ENCODE data around the gene CDK18.

Gene CDK18

DNA sequence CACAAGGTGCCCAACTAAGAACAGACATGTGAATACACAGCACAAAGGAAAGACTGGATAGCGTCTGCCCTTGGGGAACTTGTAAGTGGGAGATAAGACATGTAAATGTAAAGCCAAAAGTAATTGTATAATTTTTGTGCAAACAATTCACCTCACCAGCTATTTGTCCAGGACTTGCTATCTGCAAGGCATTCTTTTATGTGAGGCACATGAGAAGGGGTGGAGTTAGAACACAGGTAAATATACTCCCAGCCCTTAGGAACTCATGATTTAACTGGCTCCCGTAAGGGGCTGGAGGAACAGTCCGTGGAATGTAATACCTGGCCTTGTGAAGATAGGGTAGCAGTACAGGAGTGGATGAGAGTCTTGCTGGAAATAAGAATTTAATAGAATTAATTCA lies 61.3 kb downstream of the CDK18 start:
- H3K9ac ChIP-seq (ENCODE audit: low read length in 2 of 2), result no peak overlapping the region
- no peak overlapping the region for H3K4me3 ChIP-seq (ENCODE audit: low read length in 2 of 2)
- H3K4me1 ChIP-seq (ENCODE audit: control insufficient read depth, insufficient read depth, low read length), result peaks cover 3% of the 10 kb centered on the region
- H3K9me3 ChIP-seq (ENCODE audit: control insufficient read depth in 2 of 2, low read length in 2 of 2), result peaks cover 8 to 15% of the 10 kb centered on the region in 2 donors
- H3K27ac ChIP-seq (ENCODE audit: low read length), result no peak overlapping the region
- no peaks in the 10 kb centered on the region for H3K36me3 ChIP-seq (ENCODE audit: control insufficient read depth in 2 of 2, insufficient read depth in 2 of 2, low read length in 2 of 2)
- H3K27me3 ChIP-seq (ENCODE audit: control insufficient read depth in 1 of 2, insufficient read depth in 2 of 2, low read length in 2 of 2), result peaks cover 24 to 26% of the 10 kb centered on the region in 2 donors

GRCh38 chr1:205567716-205568115 lies 63.2 kb downstream of the CDK18 start:
- peaks cover 28 to 35% of the 10 kb centered on the region in 2 donors for H3K27me3 ChIP-seq (ENCODE audit: control insufficient read depth in 1 of 2, insufficient read depth in 2 of 2, low read length in 2 of 2)

DNA sequence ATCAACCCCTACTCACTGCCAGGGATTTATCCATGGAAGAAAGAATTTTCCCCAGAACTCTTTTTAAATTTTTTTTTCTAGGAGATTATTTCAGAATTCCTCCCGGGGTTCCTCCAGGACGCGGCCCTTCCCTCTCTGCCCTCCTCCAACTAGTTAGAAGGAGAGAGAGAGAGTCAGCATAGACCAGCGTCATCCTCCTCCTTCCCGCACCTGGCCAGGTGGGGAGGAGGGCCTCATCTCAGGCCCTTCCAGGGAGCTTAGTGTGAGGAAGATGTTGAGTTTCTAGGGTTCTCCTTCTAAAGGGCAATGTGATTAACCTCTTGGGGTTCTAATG lies 63.6 kb downstream of the CDK18 start:
- no peak overlapping the region for H3K9ac ChIP-seq (ENCODE audit: low read length in 2 of 2)
- H3K27ac ChIP-seq (ENCODE audit: low read length), result no peak overlapping the region
- H3K4me3 ChIP-seq (ENCODE audit: low read length in 2 of 2), result peak overlapping the region in 1 of 2 donors; percentile 40

More at GRCh38 chr1:205567716-205568115, 63.2 kb downstream of the CDK18 start:
- no peak overlapping the region for H3K9ac ChIP-seq (ENCODE audit: low read length in 2 of 2)
- H3K4me1 ChIP-seq (ENCODE audit: control insufficient read depth, insufficient read depth, low read length), result peaks cover 3% of the 10 kb centered on the region
- H3K4me3 ChIP-seq (ENCODE audit: low read length in 2 of 2), result no peak overlapping the region
- H3K27ac ChIP-seq (ENCODE audit: low read length), result no peak overlapping the region
- H3K9me3 ChIP-seq (ENCODE audit: control insufficient read depth in 2 of 2, low read length in 2 of 2), result no peaks in the 10 kb centered on the region
- no peaks in the 10 kb centered on the region for H3K36me3 ChIP-seq (ENCODE audit: control insufficient read depth in 2 of 2, insufficient read depth in 2 of 2, low read length in 2 of 2)

GRCh38 chr1:205568469-205569361 lies 64.2 kb downstream of the CDK18 start:
- peaks cover 29 to 34% of the 10 kb centered on the region in 2 donors for H3K27me3 ChIP-seq (ENCODE audit: control insufficient read depth in 1 of 2, insufficient read depth in 2 of 2, low read length in 2 of 2)
- H3K27ac ChIP-seq (ENCODE audit: low read length), result no peak overlapping the region

More for the DNA sequence above, 63.6 kb downstream of the CDK18 start:
- H3K27me3 ChIP-seq (ENCODE audit: control insufficient read depth in 1 of 2, insufficient read depth in 2 of 2, low read length in 2 of 2), result peaks cover 29 to 35% of the 10 kb centered on the region in 2 donors
- no peaks in the 10 kb centered on the region for H3K9me3 ChIP-seq (ENCODE audit: control insufficient read depth in 2 of 2, low read length in 2 of 2)
- H3K4me1 ChIP-seq (ENCODE audit: control insufficient read depth, insufficient read depth, low read length), result peaks cover 3% of the 10 kb centered on the region
- H3K36me3 ChIP-seq (ENCODE audit: control insufficient read depth in 2 of 2, insufficient read depth in 2 of 2, low read length in 2 of 2), result no peaks in the 10 kb centered on the region

DNA sequence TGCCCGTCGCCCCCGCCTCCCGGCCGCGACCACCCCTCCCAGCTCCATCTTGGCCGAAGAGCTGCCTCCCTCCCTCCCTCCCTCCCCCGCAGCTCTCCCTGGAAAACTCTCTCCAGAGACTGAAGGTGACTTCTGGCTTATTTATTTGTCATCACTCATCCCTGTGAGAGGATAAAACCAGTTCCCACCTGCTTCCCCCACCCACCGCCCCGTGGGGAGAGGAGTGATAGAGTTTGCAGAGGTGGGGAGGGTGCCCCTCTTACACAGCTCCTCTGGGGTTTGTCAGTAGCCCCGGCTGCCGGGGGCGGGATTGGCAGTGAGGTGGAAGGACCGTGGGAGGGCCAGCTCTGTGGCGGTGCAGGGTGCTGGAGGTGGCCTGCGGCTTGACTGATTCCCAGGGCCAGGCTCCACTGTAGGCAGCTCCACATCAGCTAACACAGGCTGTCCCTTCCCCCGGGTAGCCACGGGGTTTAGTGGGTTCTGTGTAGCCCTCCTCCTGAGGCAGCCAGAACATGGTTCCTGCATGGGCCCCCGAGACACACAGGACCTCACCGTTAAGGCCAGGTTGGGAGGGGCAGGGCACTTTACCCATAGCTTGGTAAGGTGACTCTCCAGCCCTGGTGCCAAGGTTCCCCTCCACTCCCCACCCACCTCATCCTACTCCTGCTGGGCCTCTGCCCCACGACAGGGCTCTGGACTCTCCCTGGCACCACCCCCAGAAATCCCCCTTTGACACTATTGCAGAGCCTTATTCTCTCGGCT lies 65.1 kb downstream of the CDK18 start:
- no peak overlapping the region for H3K4me3 ChIP-seq (ENCODE audit: low read length in 2 of 2)
- no peaks in the 10 kb centered on the region for H3K36me3 ChIP-seq (ENCODE audit: control insufficient read depth in 2 of 2, insufficient read depth in 2 of 2, low read length in 2 of 2)
- H3K27ac ChIP-seq (ENCODE audit: low read length), result no peak overlapping the region
- no peak overlapping the region for H3K9ac ChIP-seq (ENCODE audit: low read length in 2 of 2)
- H3K4me1 ChIP-seq (ENCODE audit: control insufficient read depth, insufficient read depth, low read length), result peaks cover 3% of the 10 kb centered on the region
- H3K9me3 ChIP-seq (ENCODE audit: control insufficient read depth in 2 of 2, low read length in 2 of 2), result no peaks in the 10 kb centered on the region
- H3K27me3 ChIP-seq (ENCODE audit: control insufficient read depth in 1 of 2, insufficient read depth in 2 of 2, low read length in 2 of 2), result peaks cover 27 to 29% of the 10 kb centered on the region in 2 donors

More at GRCh38 chr1:205568469-205569361, 64.2 kb downstream of the CDK18 start:
- Histone ChIP-seq H3K4me1 (ENCODE audit: control insufficient read depth, insufficient read depth, low read length) (peaks cover 3% of the 10 kb centered on the region), H3K9me3 (ENCODE audit: control insufficient read depth in 2 of 2, low read length in 2 of 2) (no peaks in the 10 kb centered on the region), H3K36me3 (ENCODE audit: control insufficient read depth in 2 of 2, insufficient read depth in 2 of 2, low read length in 2 of 2) (no peaks in the 10 kb centered on the region), H3K9ac (ENCODE audit: low read length in 2 of 2) (no peak overlapping the region), H3K4me3 (ENCODE audit: low read length in 2 of 2) (peak overlapping the region in 1 of 2 donors; percentile 65)

- no peak overlapping the region for H3K4me3 ChIP-seq (ENCODE audit: low read length in 2 of 2)
- no peak overlapping the region for H3K9ac ChIP-seq (ENCODE audit: low read length in 2 of 2)
- H3K9me3 ChIP-seq (ENCODE audit: control insufficient read depth in 2 of 2, low read length in 2 of 2), result no peaks in the 10 kb centered on the region
- no peaks in the 10 kb centered on the region for H3K36me3 ChIP-seq (ENCODE audit: control insufficient read depth in 2 of 2, insufficient read depth in 2 of 2, low read length in 2 of 2)
- peaks cover 3% of the 10 kb centered on the region for H3K4me1 ChIP-seq (ENCODE audit: control insufficient read depth, insufficient read depth, low read length)
- peaks cover 26 to 29% of the 10 kb centered on the region in 2 donors for H3K27me3 ChIP-seq (ENCODE audit: control insufficient read depth in 1 of 2, insufficient read depth in 2 of 2, low read length in 2 of 2)
- no peak overlapping the region for H3K27ac ChIP-seq (ENCODE audit: low read length)
Observed at GRCh38 chr1:205570173-205570501, 65.7 kb downstream of the CDK18 start.

DNA sequence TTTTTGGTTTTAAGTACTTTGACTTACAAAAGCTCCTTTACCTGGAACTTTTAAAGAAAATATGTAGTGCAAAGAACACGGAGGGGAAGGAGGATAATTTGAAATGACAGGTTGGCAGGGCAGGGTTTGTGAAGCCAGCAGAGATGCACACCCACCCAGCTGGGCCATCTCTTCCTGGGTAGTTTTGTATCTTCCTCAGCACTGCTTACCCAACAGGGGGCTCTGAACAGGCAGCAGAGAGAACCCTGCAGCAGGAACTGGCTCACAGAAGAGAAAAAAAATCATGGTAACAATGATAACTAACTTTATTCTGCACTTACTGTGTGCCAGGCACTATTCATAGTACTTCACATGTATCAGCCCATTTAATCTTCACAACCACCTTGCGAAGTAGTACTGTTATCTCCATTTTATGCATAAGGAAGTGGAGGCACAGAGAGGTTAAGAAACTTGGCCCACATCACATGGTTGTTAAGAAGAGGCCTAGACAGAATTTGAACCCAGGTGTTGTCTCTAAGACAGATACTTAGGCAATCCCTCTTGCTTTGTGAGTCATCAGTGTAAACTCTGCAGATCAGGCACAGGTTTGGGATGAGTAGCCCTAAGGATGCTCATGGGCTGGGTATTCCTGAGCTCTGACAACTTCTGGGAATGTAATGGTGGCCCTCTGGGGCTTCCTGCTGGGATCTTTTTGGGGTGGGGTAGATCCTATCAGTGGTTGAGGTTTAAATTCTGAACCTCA lies 66.5 kb downstream of the CDK18 start:
- no peaks in the 10 kb centered on the region for H3K9me3 ChIP-seq (ENCODE audit: control insufficient read depth in 2 of 2, low read length in 2 of 2)
- no peak overlapping the region for H3K4me3 ChIP-seq (ENCODE audit: low read length in 2 of 2)
- peaks cover 26 to 31% of the 10 kb centered on the region in 2 donors for H3K27me3 ChIP-seq (ENCODE audit: control insufficient read depth in 1 of 2, insufficient read depth in 2 of 2, low read length in 2 of 2)
- no peak overlapping the region for H3K27ac ChIP-seq (ENCODE audit: low read length)
- H3K4me1 ChIP-seq (ENCODE audit: control insufficient read depth, insufficient read depth, low read length), result peaks cover 5% of the 10 kb centered on the region
- no peak overlapping the region for H3K9ac ChIP-seq (ENCODE audit: low read length in 2 of 2)
- no peaks in the 10 kb centered on the region for H3K36me3 ChIP-seq (ENCODE audit: control insufficient read depth in 2 of 2, insufficient read depth in 2 of 2, low read length in 2 of 2)

DNA sequence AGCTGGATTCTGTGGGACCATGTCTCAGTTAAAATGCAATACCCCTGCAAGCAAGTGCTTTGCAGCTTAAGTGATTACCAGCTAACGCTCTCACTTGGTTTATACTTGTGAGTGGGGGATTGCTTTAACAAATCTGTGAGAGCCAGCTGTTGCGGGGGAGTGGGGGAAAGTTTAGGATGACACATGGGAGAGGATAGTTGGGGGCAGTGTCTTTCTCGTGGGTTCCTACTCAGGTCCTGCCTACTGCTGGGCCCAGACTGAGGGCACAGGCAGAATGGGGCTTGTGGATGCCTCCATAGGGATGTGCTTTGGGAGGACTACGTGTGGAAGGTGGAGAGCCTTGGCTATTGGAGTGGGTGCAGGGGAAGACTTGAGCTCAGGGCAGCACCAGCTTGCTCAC lies 67.3 kb downstream of the CDK18 start:
- H3K4me3 ChIP-seq (ENCODE audit: low read length in 2 of 2), result no peak overlapping the region
- H3K9me3 ChIP-seq (ENCODE audit: control insufficient read depth in 2 of 2, low read length in 2 of 2), result no peaks in the 10 kb centered on the region
- no peak overlapping the region for H3K9ac ChIP-seq (ENCODE audit: low read length in 2 of 2)
- peaks cover 26 to 36% of the 10 kb centered on the region in 2 donors for H3K27me3 ChIP-seq (ENCODE audit: control insufficient read depth in 1 of 2, insufficient read depth in 2 of 2, low read length in 2 of 2)
- H3K36me3 ChIP-seq (ENCODE audit: control insufficient read depth in 2 of 2, insufficient read depth in 2 of 2, low read length in 2 of 2), result no peaks in the 10 kb centered on the region
- no peak overlapping the region for H3K27ac ChIP-seq (ENCODE audit: low read length)
- peaks cover 6% of the 10 kb centered on the region for H3K4me1 ChIP-seq (ENCODE audit: control insufficient read depth, insufficient read depth, low read length)

- Histone ChIP-seq H3K9ac (ENCODE audit: low read length in 2 of 2) (no peak overlapping the region), H3K27me3 (ENCODE audit: control insufficient read depth in 1 of 2, insufficient read depth in 2 of 2, low read length in 2 of 2) (peaks cover 21 to 30% of the 10 kb centered on the region in 2 donors), H3K4me3 (ENCODE audit: low read length in 2 of 2) (no peak overlapping the region)
Observed at GRCh38 chr1:205572421-205572820, 68.0 kb downstream of the CDK18 start.

DNA sequence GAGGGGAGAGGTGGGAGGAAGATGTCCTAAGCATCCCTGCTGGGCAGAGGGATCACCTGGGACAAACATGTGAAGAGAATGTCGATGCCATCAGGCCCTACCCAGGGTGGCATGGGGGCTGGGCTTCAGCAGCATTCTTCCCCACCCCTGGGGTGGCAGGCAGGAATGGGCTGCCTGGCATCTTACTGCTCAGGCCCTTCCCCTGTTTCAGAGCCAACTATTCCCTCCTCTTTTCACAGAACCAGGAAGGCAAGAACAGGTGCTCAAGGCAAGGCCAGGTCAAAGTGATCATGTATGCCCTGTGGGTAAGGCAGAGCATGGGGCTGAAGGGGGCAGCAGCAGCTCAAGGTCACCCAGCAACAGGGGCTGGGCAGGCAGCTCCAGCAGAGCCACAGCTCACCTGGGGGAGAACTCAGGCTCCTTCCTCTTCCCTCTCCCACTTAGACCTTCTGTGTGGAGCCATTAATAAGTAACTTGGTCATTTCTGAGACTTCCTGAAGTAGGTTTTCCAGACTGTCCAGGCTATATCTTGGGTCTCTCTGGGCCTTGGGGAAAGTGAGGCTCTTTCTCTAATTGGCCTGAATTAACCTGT lies 70.9 kb downstream of the CDK18 start:
- Histone ChIP-seq H3K4me3 (ENCODE audit: low read length in 2 of 2) (no peak overlapping the region), H3K27me3 (ENCODE audit: control insufficient read depth in 1 of 2, insufficient read depth in 2 of 2, low read length in 2 of 2) (peaks cover 11 to 14% of the 10 kb centered on the region in 2 donors), H3K4me1 (ENCODE audit: control insufficient read depth, insufficient read depth, low read length) (peaks cover 3% of the 10 kb centered on the region), H3K36me3 (ENCODE audit: control insufficient read depth in 2 of 2, insufficient read depth in 2 of 2, low read length in 2 of 2) (no peaks in the 10 kb centered on the region), H3K27ac (ENCODE audit: low read length) (no peak overlapping the region), H3K9me3 (ENCODE audit: control insufficient read depth in 2 of 2, low read length in 2 of 2) (no peaks in the 10 kb centered on the region), H3K9ac (ENCODE audit: low read length in 2 of 2) (no peak overlapping the region)

More at GRCh38 chr1:205572421-205572820, 68.0 kb downstream of the CDK18 start:
- H3K9me3 ChIP-seq (ENCODE audit: control insufficient read depth in 2 of 2, low read length in 2 of 2), result no peaks in the 10 kb centered on the region
- no peak overlapping the region for H3K27ac ChIP-seq (ENCODE audit: low read length)
- no peaks in the 10 kb centered on the region for H3K36me3 ChIP-seq (ENCODE audit: control insufficient read depth in 2 of 2, insufficient read depth in 2 of 2, low read length in 2 of 2)
- peaks cover 6% of the 10 kb centered on the region for H3K4me1 ChIP-seq (ENCODE audit: control insufficient read depth, insufficient read depth, low read length)

Data from stomach smooth muscle (tissue), 2 donors.